C1 segment of cervical spinal cord (tissue), 14 donors: ENCODE results near the gene NACC2.

ENCODE experiments used
- DNase-seq, 14 donors: peaks; one replicate each; lab custom pipeline; 2025; lab: John Stamatoyannopoulos, UW

Gene NACC2

DNA sequence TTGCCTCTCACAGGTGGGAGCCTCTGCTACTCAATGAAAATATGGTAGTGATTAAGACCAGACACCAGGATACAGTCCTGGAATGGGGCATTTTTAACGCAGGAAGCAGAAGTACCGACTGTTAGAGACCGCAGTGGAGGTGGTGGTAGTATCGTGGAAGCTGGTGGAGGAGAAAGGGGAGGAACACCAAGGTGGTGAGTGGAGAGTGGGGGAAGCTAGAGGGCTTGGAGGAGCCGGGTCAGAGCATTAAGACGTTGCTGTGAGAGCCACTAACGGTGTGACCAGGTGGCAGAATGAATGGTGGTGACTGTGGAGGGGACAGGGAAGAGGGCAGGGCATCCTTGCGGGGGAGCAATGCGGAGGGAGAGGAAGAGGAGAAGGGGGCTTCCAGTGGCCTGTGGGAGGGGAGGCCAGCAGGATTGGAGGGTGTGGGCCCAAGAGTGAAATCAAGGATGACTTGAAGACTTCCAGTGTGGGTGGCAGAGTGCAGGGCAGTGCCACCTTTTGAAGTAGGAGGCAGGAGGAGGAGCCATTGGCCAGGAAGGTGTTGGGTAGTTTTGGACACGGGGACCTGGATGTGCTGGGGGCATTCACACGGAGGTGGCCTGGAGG is 132.3 kb downstream of the NACC2 start:
- DNase-seq, result no peak

DNA sequence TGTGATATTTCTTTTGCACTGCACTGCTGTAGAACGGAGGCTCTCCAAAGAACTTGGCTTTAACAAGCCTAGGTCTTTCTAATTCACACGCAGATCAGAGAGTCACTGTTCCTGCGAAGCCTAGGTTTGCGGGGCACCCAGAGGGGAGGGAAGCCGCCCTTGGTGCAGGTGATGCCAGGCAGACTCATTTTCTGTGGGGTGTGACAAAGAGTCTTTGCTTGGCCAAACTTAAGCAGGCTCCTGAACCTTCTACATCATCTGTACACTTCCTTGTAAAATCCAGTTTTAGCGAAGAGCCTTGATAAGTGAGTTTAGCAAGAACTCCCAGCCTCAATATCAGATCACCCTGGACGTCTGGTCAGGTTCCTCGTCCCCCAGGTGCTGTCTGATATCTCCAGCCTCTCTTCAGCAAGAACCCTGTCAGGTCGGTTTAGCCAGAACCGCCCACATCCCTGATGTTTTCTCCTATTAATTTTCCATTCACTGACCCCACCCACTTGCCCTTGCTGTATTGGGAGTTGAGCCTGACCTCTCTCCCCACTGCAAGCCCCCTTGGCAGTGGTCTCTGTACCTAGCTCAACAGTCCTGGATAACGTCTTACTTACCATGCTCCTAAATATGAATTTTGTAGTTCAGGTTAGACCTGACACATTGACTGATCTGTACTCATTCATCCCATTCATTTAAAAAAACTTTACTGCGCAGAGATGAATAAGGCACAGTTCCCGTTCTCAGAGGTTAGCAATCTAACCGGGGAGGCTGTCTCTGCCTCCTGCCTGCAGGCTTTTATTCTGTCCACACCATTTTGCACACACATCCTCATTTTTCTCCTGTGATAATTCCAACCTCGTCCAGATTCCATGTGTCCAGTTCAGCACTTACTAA is 133.0 kb downstream of the NACC2 start:
- DNase-seq, result peak in 1 of 14 donors; percentile 12

DNA sequence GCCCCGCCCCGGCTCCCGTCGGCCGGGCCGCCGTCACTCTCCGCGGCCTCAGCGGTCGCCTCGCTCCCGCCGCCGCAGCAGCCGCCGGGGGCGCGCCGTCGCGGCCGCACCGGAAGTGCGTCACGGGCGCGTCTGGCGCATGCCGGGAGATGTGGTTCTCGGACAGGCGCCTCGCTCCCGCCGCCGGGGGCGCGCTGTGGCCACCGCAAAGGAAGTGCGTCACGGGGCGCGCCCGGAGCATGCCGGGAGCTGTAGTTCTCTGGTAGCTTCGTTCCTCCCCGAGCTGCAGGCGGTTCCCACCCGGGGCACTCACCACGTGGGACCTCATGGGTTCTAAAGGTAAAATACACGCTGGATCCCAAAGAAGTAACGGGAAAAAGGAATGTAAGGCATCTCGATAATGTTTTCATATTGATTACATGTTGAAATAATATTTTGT is 133.8 kb downstream of the NACC2 start, which contains the start of gene UBAC1:
TSS of gene UBAC1 (minus strand) at position 97 of the 439 bp plus-strand sequence. CDS start 211 bp downstream, outside the sequence.
- peak; percentile 63 to 97 (median 90) for DNase-seq

DNA sequence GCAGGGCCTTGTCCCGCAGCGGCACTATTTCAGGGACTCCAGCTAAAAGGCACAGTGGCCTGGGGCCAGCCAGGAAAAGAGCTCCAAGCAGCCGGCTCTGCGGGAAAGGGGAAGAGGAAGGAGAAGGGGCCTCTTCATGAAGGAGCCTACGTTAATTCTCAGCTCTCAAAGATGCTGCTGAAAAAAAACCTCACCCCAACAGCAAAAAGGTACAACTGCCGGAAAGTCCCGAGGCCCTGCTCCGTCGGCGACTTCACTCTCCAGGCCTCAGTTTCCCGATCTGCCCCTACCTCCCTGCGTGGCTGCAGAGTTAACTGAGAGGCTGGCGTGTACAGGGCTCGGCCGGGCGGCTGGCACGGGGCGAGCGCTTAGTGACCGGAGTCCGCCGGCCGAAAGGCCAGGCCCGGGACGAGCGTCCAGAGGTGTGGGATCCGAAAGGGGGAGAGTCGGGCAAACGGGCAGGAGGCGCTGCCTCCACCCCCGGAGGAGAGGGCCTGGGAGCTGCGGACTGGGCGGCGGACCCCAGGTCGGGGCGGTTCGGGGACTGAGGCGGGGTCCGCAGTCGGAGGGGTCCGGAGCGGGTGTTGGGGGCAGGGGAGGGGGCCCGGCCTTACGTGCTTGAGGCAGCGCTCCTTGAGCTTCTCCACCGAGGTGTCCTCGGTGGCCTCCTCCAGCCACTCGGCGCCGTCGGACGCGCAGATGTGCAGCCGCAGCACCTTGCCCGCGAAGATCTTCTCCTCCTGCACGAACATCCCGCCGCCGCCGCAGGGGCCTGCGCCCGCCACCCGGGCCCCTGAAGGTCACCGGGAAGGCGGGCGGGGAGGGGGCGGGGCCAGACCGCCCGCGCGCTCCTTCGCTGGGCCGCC is 134.4 kb downstream of the NACC2 start:
- DNase-seq, result peak in 4 of 14 donors; percentile 27 to 62 (median 47)

DNA sequence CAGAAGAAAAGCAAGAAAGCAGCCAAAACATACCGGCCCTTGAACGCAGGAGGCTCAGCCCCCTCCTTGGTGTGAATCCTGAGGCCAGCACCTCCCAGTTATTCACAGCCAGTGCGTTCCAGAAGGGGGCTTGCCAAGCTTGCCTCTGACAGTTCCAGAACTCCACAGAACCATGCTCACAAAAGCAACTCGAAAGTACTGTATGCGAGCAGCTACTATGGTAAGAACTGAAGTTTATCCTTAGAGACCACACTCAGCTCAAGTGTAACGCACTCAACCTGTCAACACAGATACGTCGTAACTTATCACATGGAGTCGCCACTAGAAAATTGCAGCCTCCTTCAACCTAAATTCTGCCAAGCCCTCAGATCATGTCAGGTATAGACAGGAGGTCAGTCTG is 135.3 kb downstream of the NACC2 start:
- no peak for DNase-seq

DNA sequence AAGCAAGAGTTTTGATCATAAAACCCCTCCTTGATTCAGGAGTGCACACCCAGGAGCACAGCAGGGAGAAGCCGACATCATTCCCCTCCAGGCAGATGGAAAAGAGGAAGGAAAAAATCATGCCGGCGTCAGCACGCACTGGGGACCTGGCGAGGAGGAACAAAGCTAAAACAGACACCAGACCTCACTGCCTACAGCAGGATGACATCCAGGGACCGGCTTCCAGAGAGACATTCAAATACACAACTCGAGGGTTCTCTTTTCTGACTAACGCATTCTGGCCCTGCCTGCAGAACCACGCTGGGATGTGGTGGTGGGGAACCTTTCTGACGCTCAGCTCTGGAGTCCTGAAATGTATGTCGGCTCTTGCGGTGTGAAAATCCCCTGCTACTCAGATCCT is 136.6 kb downstream of the NACC2 start:
- DNase-seq, result peak in 4 of 14 donors; percentile 8 to 40 (median 16)

DNA sequence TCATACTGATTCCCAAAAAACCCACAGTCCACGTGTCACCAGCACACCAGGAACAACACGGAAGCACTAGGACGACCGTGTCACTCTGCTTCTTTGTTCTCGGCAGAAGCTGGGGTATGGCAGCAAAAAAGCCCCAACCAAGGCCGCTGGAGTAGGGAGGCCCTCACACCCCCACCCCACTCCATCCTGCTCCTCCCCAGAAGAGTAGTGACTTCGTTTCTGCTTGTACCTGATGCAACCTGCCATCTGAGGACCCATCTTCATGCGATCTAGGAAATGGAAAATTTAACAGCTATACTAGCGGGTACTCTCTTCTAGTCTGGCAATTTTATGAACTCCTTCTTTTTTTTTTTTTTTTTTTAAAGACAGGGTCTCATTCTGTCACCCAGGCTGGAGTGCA is 137.7 kb downstream of the NACC2 start:
- DNase-seq, result no peak

DNA sequence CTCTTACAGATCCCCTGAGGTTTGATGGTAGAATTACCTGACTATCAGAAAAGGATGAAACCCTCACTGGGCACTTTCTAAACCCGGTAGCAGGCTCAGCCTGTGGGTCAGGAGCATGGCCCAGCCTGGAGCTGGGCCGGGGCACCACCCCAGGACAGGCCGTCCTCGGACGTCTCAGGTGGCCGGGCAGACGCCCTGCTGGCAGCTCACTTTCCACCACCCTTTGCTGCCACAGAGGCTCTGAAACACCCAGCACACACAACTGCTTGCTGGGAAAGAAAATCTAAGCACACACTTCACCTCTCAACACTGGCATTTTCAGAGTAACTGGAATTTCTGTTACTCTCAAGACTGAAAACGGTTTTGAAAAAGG is 138.3 kb downstream of the NACC2 start:
- DNase-seq, result no peak
